GM23338 (cell line): ENCODE data around the gene RAB20. TPM values are rescaled to one million over a fixed set of nuclear protein-coding genes. Genes with fewer than 3 reads are reported as not detected.

Source experiments
- ATAC-seq: fragments of 200-7000 bp; cut with Tn5 transposase; 3 replicates; pipeline ENCODE4 v1.9.1; 2020
- DNase-seq: peaks from one replicate; pipeline ENCODE4 v3.0.0-alpha.2; 2015; ENCODE audit warnings: low spot score
- H2AFZ ChIP-seq: fragments of 200-600 bp; sonication (generic); 2 replicates; pipeline ENCODE4 v1.8.0; 2016; ENCODE audit warnings: antibody characterized with exemption, mild to moderate bottlenecking, moderate library complexity
- H3F3A ChIP-seq: fragments of 200-600 bp; sonication (generic); replicated peaks from 2 replicates; pipeline ENCODE4 v1.8.0; 2017; ENCODE audit warnings: antibody characterized with exemption, mixed run types, low read depth
- H3K27ac ChIP-seq: fragments of 200-600 bp; sonication (generic); 2 replicates; pipeline ENCODE4 v1.6.1; 2016; ENCODE audit warnings: low read depth
- H3K27me3 ChIP-seq: fragments of 200-600 bp; sonication (generic); 2 replicates; pipeline ENCODE4 v1.8.0; 2016; ENCODE audit warnings: mild to moderate bottlenecking, mixed run types, moderate library complexity; ENCODE audit not compliant: insufficient read depth
- H3K36me3 ChIP-seq: fragments of 200-600 bp; sonication (generic); 2 replicates; pipeline ENCODE4 v1.8.0; 2016; ENCODE audit warnings: mild to moderate bottlenecking; ENCODE audit not compliant: insufficient read depth
- H3K4me1 ChIP-seq: fragments of 200-600 bp; sonication (generic); 2 replicates; pipeline ENCODE4 v1.8.0; 2016; ENCODE audit warnings: mild to moderate bottlenecking, moderate library complexity; ENCODE audit not compliant: insufficient read depth
- H3K4me2 ChIP-seq: fragments of 200-600 bp; sonication (generic); 2 replicates; pipeline ENCODE4 v1.7.1; 2017; ENCODE audit warnings: mixed run types
- H3K4me3 ChIP-seq: fragments of 200-600 bp; sonication (generic); 2 replicates; pipeline ENCODE4 v1.6.1; 2016; ENCODE audit warnings: mixed run types
- H3K79me2 ChIP-seq: fragments of 200-600 bp; sonication (generic); replicated peaks from 2 replicates; pipeline ENCODE4 v1.8.0; 2017; ENCODE audit warnings: mild to moderate bottlenecking; ENCODE audit not compliant: insufficient read depth
- H3K9me2 ChIP-seq: fragments of 200-600 bp; sonication (generic); 2 replicates; pipeline ENCODE4 v1.8.0; 2017; ENCODE audit not compliant: insufficient read depth
- H4K20me1 ChIP-seq: fragments of 200-600 bp; sonication (generic); replicated peaks from 2 replicates; pipeline ENCODE4 v1.8.0; 2017; ENCODE audit warnings: mild to moderate bottlenecking; ENCODE audit not compliant: insufficient read depth
- H3K27ac Mint-ChIP-seq: 2 replicates; pipeline ENCODE4 v1.8.0; 2020; ENCODE audit warnings: inconsistent platforms, mild to moderate bottlenecking, moderate library complexity, mixed read lengths
- H3K27me3 Mint-ChIP-seq: 3 replicates; pipeline ENCODE4 v1.8.0; 2022; ENCODE audit warnings: low read depth, mild to moderate bottlenecking, moderate library complexity, mixed read lengths, inconsistent platforms; ENCODE audit not compliant: insufficient read depth, poor library complexity
- H3K36me3 Mint-ChIP-seq: 3 replicates; pipeline ENCODE4 v1.8.0; 2021; ENCODE audit warnings: low read depth, mild to moderate bottlenecking, inconsistent platforms, moderate library complexity, mixed read lengths
- H3K4me1 Mint-ChIP-seq: 3 replicates; pipeline ENCODE4 v1.8.0; 2020; ENCODE audit warnings: mild to moderate bottlenecking, inconsistent platforms, mixed read lengths
- H3K4me3 Mint-ChIP-seq: 3 replicates; pipeline ENCODE4 v1.8.0; 2021; ENCODE audit warnings: moderate library complexity, mild to moderate bottlenecking, inconsistent platforms, mixed read lengths
- H3K9me3 Mint-ChIP-seq: 3 replicates; pipeline ENCODE4 v1.8.0; 2020; ENCODE audit warnings: moderate library complexity, mild to moderate bottlenecking, inconsistent platforms, mixed read lengths
- CTCF ChIP-seq, 2 experiments: fragments of 200-600 bp in 1 of 2; sonication (generic) in 1 of 2; conservative IDR thresholded peaks; 2 replicates each; pipeline versions ENCODE4 v1.5.1 to v1.6.1; 2016 to 2017; ENCODE audit warnings: antibody characterized with exemption in 2 of 2, low read depth in 2 of 2, mild to moderate bottlenecking in 2 of 2, moderate library complexity in 1 of 2
- ETS1 ChIP-seq: IDR thresholded peaks from 2 replicates; pipeline ENCODE4 v1.6.1; 2016; ENCODE audit warnings: antibody characterized with exemption
- EZH2 ChIP-seq: fragments of 200-600 bp; sonication (generic); IDR thresholded peaks from one replicate; pipeline ENCODE4 v1.8.0; 2017; ENCODE audit warnings: antibody characterized with exemption, mild to moderate bottlenecking, low read depth; ENCODE audit not compliant: unreplicated experiment
- EZH2phosphoT487 ChIP-seq: fragments of 200-600 bp; sonication (generic); IDR thresholded peaks from one replicate; pipeline ENCODE4 v1.8.1; 2018; ENCODE audit warnings: antibody characterized with exemption; ENCODE audit not compliant: unreplicated experiment
- JUNB ChIP-seq: IDR thresholded peaks from one replicate; pipeline ENCODE4 v1.6.1; 2016; ENCODE audit warnings: antibody characterized with exemption; ENCODE audit not compliant: unreplicated experiment
- NANOG ChIP-seq: IDR thresholded peaks from 2 replicates; pipeline ENCODE4 v1.6.1; 2016; ENCODE audit warnings: antibody characterized with exemption, borderline replicate concordance
- POLR2AphosphoS5 ChIP-seq: IDR thresholded peaks from 2 replicates; pipeline ENCODE4 v1.6.1; 2016; ENCODE audit warnings: antibody characterized with exemption, low read depth
- REST ChIP-seq: IDR thresholded peaks from one replicate; pipeline ENCODE4 v1.6.1; 2018; ENCODE audit warnings: antibody characterized with exemption; ENCODE audit not compliant: unreplicated experiment
- STAT1 ChIP-seq: IDR thresholded peaks from one replicate; pipeline ENCODE4 v1.6.1; 2016; ENCODE audit warnings: antibody characterized with exemption; ENCODE audit not compliant: unreplicated experiment
- ZNF331 ChIP-seq: fragments of 250-450 bp; sonication (Bioruptor Pico); IDR thresholded peaks from 2 replicates; pipeline ENCODE4 v1.5.0; 2020; ENCODE audit warnings: low read depth, mild to moderate bottlenecking, moderate library complexity
- polyA plus RNA-seq: library from polyadenylated mRNA; unstranded; fragments of >200 nt; fragmentation: Nextera tagmentation; extraction: Ambion mirVana; gene quantifications from 2 replicates; pipeline ENCODE4 v1.2.1, GENCODE V29; 2016
- total RNA-seq: library from RNA; depleted of rRNA; stranded (reverse); fragments of >200 nt; shearing (Covaris generic); gene quantifications from 2 replicates; pipeline ENCODE4 v1.2.3, GENCODE V29; 2014
- TF ChIP-seq, protein P1 (sequence below): fragments of 250-450 bp; sonication (Bioruptor Pico); IDR thresholded peaks from 2 replicates; pipeline ENCODE4 v1.5.0; 2020; ENCODE audit warnings: mild to moderate bottlenecking, moderate library complexity

The RAB20 gene
- total and polyA plus RNA-seq, 2 experiments from 2014 or later: 12.3 to 26.6 TPM

GRCh38 chr13:110572778-110573118 lies 11.2 kb upstream of the RAB20 start:
- H4K20me1 ChIP-seq: no peaks in the 10 kb centered on the region
- no peak for DNase-seq
- H3K9me2 ChIP-seq: no peaks in the 10 kb centered on the region
- H3K36me3 ChIP-seq: no peaks in the 10 kb centered on the region
- no peak for ATAC-seq
- H3K79me2 ChIP-seq: no peaks in the 10 kb centered on the region
- H3F3A ChIP-seq: no peaks in the 10 kb centered on the region
- H3K27ac ChIP-seq: no peak overlapping the region
- no peak overlapping the region for H2AFZ ChIP-seq
- Mint-ChIP-seq H3K36me3 (no peaks in the 10 kb centered on the region), H3K4me3 (no peak overlapping the region), H3K9me3 (no peaks in the 10 kb centered on the region), H3K27me3 (peaks cover 11% of the 10 kb centered on the region), H3K4me1 (peaks cover 17% of the 10 kb centered on the region), H3K27ac (no peak overlapping the region)
- H3K4me3 ChIP-seq: no peak overlapping the region
- TF ChIP-seq ZNF331 (no peak), JUNB (no peak), CTCF (conservative IDR thresholded peaks at IDR 0.05; ENCODE audit: low read depth in 2 of 2) (no peak), EZH2phosphoT487 (no peak), NANOG (no peak), ETS1 (no peak), STAT1 (no peak), EZH2 (no peak), REST (no peak), POLR2AphosphoS5 (no peak)
- TF ChIP-seq, protein P1, sequence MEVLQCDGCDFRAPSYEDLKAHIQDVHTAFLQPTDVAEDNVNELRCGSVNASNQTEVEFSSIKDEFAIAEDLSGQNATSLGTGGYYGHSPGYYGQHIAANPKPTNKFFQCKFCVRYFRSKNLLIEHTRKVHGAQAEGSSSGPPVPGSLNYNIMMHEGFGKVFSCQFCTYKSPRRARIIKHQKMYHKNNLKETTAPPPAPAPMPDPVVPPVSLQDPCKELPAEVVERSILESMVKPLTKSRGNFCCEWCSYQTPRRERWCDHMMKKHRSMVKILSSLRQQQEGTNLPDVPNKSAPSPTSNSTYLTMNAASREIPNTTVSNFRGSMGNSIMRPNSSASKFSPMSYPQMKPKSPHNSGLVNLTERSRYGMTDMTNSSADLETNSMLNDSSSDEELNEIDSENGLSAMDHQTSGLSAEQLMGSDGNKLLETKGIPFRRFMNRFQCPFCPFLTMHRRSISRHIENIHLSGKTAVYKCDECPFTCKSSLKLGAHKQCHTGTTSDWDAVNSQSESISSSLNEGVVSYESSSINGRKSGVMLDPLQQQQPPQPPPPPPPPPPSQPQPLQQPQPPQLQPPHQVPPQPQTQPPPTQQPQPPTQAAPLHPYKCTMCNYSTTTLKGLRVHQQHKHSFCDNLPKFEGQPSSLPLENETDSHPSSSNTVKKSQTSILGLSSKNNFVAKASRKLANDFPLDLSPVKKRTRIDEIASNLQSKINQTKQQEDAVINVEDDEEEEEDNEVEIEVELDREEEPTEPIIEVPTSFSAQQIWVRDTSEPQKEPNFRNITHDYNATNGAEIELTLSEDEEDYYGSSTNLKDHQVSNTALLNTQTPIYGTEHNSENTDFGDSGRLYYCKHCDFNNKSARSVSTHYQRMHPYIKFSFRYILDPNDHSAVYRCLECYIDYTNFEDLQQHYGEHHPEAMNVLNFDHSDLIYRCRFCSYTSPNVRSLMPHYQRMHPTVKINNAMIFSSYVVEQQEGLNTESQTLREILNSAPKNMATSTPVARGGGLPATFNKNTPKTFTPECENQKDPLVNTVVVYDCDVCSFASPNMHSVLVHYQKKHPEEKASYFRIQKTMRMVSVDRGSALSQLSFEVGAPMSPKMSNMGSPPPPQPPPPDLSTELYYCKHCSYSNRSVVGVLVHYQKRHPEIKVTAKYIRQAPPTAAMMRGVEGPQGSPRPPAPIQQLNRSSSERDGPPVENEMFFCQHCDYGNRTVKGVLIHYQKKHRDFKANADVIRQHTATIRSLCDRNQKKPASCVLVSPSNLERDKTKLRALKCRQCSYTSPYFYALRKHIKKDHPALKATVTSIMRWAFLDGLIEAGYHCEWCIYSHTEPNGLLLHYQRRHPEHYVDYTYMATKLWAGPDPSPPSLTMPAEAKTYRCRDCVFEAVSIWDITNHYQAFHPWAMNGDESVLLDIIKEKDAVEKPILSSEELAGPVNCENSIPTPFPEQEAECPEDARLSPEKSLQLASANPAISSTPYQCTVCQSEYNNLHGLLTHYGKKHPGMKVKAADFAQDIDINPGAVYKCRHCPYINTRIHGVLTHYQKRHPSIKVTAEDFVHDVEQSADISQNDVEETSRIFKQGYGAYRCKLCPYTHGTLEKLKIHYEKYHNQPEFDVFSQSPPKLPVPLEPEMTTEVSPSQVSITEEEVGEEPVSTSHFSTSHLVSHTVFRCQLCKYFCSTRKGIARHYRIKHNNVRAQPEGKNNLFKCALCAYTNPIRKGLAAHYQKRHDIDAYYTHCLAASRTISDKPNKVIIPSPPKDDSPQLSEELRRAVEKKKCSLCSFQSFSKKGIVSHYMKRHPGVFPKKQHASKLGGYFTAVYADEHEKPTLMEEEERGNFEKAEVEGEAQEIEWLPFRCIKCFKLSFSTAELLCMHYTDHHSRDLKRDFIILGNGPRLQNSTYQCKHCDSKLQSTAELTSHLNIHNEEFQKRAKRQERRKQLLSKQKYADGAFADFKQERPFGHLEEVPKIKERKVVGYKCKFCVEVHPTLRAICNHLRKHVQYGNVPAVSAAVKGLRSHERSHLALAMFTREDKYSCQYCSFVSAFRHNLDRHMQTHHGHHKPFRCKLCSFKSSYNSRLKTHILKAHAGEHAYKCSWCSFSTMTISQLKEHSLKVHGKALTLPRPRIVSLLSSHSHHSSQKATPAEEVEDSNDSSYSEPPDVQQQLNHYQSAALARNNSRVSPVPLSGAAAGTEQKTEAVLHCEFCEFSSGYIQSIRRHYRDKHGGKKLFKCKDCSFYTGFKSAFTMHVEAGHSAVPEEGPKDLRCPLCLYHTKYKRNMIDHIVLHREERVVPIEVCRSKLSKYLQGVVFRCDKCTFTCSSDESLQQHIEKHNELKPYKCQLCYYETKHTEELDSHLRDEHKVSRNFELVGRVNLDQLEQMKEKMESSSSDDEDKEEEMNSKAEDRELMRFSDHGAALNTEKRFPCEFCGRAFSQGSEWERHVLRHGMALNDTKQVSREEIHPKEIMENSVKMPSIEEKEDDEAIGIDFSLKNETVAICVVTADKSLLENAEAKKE (CRISPR knock-in tag): no peak
- H3K4me2 ChIP-seq: no peak overlapping the region
- H3K4me1 ChIP-seq: no peaks in the 10 kb centered on the region
- H3K27me3 ChIP-seq: no peaks in the 10 kb centered on the region
